A549 treated with AZD9567 at 1 μM for 4 hours (cell line): Measurements from ENCODE around the gene POMP. TPM values are rescaled to one million over a fixed set of nuclear protein-coding genes. Genes with fewer than 3 reads are reported as not detected.

ENCODE experiments used
- total RNA-seq: library from RNA; stranded (reverse); fragments of 200-300 nt; extraction: Qiagen RNA extraction; gene quantifications from 5 replicates; pipeline ENCODE4 v1.2.3, GENCODE V29; 2022; ENCODE audit not compliant: insufficient read depth

The POMP gene
- 104 to 122 TPM (median 112 TPM) in 5 replicates for total RNA-seq

DNA sequence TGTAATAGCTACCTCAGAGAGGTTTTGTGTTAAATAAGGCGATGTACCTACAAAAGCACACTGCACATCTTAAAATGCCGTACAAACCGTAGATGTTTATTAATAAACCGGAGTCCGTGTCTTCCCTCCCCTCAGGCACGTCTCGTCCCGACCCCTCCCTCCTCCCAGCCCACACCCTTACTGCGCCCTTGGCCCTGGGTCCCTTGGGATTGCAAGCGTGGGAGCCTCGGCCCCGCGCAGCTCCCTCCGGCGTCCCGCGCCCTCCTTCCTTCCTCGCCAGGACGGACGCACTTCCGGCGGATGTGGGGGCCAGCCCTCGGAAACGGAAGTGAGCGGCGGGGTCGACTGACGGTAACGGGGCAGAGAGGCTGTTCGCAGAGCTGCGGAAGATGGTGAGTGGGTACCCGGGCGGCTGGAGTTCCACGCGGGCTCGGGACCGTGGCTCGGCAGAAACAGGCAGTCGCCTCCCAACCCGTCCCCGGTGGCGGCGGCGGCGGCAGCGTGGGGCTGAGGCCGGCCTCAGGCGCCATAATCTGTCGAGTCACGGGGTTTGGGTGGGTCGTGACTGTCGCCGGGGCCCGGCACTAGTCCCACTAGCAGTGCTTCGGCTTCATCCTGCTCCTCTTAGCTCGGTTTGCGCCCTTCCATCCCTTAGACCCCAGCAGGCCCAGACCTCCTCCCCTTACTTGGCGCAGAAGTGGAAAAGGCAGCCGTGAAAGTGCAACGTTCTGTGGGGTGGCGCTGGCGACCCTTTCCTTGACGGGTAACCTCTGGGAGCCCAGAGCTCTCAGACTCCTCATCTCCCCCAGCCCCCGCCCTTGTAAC lies at the start of gene POMP:
POMP (plus strand) TSS at position 335 of the 825 bp plus-strand sequence; CDS start at position 390, 55 bp downstream.

DNA sequence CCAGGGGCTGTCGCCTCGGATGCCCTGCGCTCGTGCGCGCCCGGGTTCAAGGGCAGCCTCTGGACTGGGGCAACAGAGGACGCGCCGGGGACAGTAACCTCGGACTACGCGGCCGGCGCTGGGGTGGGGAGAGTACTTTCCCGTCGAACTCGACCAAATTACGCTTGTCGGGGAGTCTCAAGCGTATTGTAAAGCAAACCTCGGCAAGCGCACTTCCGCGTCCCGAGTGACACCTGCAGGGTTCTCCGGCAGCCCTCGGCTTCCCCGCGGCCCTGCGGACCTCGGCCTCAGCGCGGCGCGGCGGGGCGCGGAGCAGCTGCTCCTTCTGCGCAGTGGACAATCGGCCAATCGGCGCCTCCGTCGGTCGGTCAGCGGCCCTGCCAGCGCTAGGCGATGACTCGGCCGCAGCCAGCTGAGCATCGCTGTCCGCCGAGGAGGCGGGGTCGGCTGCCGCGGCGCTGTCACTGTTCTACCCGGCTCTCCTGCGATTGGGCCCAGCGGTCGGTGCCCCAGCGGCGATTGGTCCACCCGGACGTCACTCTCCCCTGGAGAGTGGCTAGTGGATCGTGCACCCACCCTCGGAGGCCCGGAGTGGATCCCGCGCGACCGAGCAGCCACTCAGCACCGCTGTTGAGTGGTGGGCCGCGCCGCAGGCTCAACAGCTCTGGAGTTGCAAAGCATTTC lies 59.8 kb downstream of the POMP start, which contains the start of gene SLC46A3:
SLC46A3 (minus strand) TSS at position 428 of the 684 bp plus-strand sequence. CDS start 972 bp downstream, outside the sequence.

Other genes starting within 250 kb of the POMP start
- 0.02 to 0.09 TPM (median 0.04 TPM) in 3 of 5 replicates, not detected in the others for gene FLT1, start 164.0 kb upstream of the POMP start, total RNA-seq
- gene SLC46A3, start 59.8 kb downstream of the POMP start, total RNA-seq = 1.6 to 2.1 TPM (median 1.8 TPM) in 5 replicates
- gene MTUS2, start 161.2 kb downstream of the POMP start, total RNA-seq = 0.01 to 0.06 TPM in 2 of 5 replicates, not detected in the others